GM03348 (cell line): ENCODE results near the gene MMRN2.

Experiments
- DNase-seq: peaks from one replicate; pipeline ENCODE4 v3.0.0; 2012; ENCODE audit warnings: low spot score

The MMRN2 gene

DNA sequence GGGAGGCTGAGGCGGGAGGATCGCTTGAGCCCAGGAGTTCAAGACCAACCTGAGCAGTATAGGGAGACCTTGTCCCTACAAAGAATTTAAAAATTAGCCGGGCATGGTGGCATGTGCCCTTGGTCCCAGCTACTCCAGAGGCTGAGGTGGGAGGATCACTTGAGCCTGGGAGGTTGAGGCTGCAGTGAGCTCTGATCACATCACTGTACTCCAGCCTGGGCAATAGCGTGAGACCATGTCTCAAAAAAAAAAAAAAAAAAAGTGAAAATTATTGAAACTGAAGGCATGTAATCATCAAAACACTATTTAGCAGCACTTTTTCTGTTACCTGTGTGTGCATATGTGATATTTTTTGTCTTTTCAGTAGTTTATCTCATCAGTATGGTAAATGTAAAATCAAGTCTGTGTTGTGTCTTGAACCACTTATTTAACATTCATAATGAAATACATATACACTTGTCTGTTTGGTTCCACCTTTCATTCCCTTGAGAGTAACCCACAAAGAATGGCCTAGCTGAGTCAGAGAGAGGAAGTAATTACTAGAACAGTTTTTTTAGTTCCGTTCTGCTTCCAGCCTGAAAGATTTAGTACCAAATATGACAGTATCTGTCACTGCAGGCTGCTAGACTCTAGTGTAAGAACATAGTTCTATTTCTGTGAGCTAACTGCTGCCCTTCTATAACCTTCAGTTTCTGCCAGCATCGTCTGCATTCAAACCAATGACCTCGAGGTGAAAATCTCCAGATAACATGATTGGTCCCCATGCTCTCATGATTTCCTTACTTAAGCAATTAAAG, 68.6 kb downstream of the MMRN2 start:
- peak; percentile 67 for DNase-seq
